ENCODE measurements around the gene XYLT1.

DNA sequence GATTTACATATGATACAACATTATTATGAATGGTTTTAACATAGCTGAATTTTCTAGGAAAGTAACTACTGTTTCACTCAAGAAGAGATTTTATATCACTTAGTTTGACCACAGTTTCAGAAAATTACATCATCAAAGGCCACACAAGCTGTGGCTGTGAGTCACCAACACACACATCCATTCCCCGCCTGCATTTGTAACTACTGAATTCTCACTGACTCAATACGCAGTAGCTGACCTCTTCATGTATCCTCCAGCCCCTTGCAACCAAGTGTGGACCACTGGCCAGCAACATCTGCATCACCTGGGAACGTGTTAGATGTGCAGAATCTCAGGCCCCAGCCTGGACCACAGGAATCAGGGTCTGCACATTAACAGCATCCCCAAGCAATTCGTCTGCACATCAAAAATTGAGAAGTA is 197.6 kb downstream of the XYLT1 start:
- TF ChIP-seq, protein P1, sequence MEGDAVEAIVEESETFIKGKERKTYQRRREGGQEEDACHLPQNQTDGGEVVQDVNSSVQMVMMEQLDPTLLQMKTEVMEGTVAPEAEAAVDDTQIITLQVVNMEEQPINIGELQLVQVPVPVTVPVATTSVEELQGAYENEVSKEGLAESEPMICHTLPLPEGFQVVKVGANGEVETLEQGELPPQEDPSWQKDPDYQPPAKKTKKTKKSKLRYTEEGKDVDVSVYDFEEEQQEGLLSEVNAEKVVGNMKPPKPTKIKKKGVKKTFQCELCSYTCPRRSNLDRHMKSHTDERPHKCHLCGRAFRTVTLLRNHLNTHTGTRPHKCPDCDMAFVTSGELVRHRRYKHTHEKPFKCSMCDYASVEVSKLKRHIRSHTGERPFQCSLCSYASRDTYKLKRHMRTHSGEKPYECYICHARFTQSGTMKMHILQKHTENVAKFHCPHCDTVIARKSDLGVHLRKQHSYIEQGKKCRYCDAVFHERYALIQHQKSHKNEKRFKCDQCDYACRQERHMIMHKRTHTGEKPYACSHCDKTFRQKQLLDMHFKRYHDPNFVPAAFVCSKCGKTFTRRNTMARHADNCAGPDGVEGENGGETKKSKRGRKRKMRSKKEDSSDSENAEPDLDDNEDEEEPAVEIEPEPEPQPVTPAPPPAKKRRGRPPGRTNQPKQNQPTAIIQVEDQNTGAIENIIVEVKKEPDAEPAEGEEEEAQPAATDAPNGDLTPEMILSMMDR (IDR thresholded peaks at IDR 0.05; ENCODE audit: low read depth, low read length) = no peak
- TF ChIP-seq EZH2phosphoT487 (IDR thresholded peaks at IDR 0.05; ENCODE audit: low read depth) = no peak

All from OCI-LY3 (cell line).